Measurements from ENCODE around the gene TEX51. TPM values are rescaled to one million over a fixed set of nuclear protein-coding genes. Genes with fewer than 3 reads are reported as not detected.

Gene TEX51
- total and polyA plus RNA-seq, 12 donors: not detected

DNA sequence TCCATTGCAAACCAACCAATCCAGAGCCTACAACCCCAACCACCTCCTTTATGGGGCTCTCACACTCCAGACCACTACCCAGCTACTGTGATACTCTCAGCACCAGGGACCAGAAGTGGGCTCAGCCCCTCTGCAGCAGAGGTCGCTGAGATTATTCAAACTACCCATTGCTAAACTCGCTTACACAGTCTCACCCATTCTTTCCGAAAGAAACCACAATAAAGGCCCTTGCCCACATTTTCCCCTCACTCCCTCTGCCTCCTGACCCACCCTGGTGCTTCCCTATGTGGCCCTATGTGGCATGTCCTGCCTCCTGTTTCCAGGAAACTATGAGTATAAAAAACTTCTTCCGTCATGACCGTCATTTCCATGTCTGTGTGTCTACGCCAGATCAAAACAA is 10.7 kb downstream of the TEX51 start:
- H3K27me3 ChIP-seq: no peaks in the 10 kb centered on the region
- H3K4me1 ChIP-seq (replicated peaks in 1 of 2): no peaks in the 10 kb centered on the region
- 69 to 71% (median 70%) methylated on average over 6 of the region's 6 CpGs for WGBS, 4 donors
- no peaks in the 10 kb centered on the region for H3K36me3 ChIP-seq (replicated peaks in 1 of 2)
- intact Hi-C loops (cut with DNase I): no loop called here
- H3K9me3 ChIP-seq (replicated peaks in 1 of 3): no peaks in the 10 kb centered on the region
- TF ChIP-seq, protein P1, sequence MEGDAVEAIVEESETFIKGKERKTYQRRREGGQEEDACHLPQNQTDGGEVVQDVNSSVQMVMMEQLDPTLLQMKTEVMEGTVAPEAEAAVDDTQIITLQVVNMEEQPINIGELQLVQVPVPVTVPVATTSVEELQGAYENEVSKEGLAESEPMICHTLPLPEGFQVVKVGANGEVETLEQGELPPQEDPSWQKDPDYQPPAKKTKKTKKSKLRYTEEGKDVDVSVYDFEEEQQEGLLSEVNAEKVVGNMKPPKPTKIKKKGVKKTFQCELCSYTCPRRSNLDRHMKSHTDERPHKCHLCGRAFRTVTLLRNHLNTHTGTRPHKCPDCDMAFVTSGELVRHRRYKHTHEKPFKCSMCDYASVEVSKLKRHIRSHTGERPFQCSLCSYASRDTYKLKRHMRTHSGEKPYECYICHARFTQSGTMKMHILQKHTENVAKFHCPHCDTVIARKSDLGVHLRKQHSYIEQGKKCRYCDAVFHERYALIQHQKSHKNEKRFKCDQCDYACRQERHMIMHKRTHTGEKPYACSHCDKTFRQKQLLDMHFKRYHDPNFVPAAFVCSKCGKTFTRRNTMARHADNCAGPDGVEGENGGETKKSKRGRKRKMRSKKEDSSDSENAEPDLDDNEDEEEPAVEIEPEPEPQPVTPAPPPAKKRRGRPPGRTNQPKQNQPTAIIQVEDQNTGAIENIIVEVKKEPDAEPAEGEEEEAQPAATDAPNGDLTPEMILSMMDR (IDR thresholded peaks at IDR 0.05): no peak
- no peak for TF ChIP-seq POLR2A (IDR thresholded peaks at IDR 0.05)
- H3K27ac ChIP-seq: no peak overlapping the region
- DNase-seq: peak in 1 of 7 donors; percentile 2
- H3K4me3 ChIP-seq: no peak overlapping the region

DNA sequence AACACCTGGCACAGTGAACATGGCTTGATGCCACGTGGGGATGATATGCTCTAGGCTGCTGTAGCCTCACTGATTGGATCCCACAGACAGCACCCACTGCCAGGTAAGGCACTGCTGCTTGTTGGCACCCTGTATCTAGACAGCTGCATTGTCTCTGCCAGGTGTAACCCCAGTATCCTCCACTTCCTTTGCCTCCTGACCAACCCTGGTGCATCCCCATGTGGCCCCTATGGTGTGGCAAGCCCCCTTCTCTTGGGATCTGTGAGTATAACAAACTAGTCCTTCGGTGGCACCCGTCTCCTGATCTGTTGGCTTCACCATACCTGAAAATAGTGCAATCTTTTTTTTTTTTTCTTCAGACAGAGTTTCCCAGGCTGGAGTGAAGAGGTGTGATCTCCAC is 11.1 kb downstream of the TEX51 start:
- peak in 1 of 7 donors; percentile 13 for DNase-seq
- TF ChIP-seq POLR2A (IDR thresholded peaks at IDR 0.05): no peak
- TF ChIP-seq, protein P1 (IDR thresholded peaks at IDR 0.05): no peak
- no peaks in the 10 kb centered on the region for H3K4me1 ChIP-seq (replicated peaks in 1 of 2)
- H3K4me3 ChIP-seq: no peak overlapping the region
- no peaks in the 10 kb centered on the region for H3K36me3 ChIP-seq (replicated peaks in 1 of 2)
- H3K27me3 ChIP-seq: no peaks in the 10 kb centered on the region
- intact Hi-C loops (cut with DNase I): no loop called here
- WGBS, 4 donors: 82 to 96% (median 85%) methylated on average over 3 of the region's 3 CpGs
- H3K27ac ChIP-seq: no peak overlapping the region
- no peaks in the 10 kb centered on the region for H3K9me3 ChIP-seq (replicated peaks in 1 of 3)

DNA sequence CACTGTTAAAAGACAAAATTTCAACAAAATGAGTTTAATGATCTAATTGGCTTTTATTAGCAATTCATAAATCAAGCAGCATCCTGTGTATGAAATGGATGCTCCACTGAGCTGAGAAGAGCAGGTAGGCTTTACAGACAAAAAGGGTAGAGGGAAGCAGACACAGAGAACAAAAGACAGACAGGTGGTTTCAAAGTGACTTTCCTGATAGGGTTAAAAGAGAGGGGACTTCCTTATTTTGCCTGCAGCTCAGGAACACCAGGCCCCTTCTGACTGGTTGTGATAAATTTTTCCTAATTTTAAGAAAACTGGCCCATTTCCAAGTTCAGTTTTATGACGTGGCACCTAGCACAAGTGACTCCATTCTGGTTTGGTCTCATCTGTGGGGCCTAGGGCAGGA is 11.9 kb downstream of the TEX51 start:
- no peak overlapping the region for H3K27ac ChIP-seq
- H3K27me3 ChIP-seq: no peaks in the 10 kb centered on the region
- TF ChIP-seq, protein P1 (IDR thresholded peaks at IDR 0.05): no peak
- TF ChIP-seq POLR2A (IDR thresholded peaks at IDR 0.05): no peak
- DNase-seq: no peak
- intact Hi-C loops (cut with DNase I): no loop called here
- H3K4me1 ChIP-seq (replicated peaks in 1 of 2): no peaks in the 10 kb centered on the region
- 39 to 55% (median 47%) methylated on average over 1 of the region's 1 CpG for WGBS, 4 donors
- H3K9me3 ChIP-seq (replicated peaks in 1 of 3): no peaks in the 10 kb centered on the region
- no peaks in the 10 kb centered on the region for H3K36me3 ChIP-seq (replicated peaks in 1 of 2)
- no peak overlapping the region for H3K4me3 ChIP-seq

DNA sequence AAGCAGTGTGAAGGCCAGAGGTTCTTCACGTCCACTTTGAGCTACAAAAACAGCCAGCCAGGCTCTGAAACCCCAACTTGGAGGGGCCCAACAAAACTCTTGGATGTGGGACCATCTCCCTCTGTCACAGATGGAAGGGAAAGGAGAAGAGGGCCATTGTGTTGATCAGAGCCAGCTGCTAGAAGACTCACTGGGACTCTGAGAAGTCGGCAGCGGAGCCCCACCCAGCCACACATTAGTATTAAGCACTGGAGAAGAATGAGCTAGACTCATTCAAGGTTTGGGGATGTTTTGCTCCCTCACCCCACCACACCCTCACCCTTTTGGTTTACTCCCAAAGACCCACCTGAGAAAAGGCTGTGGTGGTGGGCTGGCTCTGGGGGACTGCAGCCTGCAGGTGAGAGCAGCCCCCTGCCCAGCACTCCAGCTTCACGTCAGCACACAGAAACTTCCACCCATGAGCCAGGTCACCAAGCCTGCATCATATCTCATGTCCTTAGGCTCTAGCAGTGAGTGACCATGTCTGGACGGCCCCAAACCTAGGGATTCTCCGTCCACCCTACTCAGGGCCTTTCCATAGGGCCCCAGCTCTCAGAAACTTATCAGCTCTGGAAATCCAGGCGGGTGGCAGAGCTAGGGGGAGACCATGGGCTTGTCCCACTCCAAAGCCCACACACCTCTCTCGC is 12.6 kb downstream of the TEX51 start:
- TF ChIP-seq POLR2A (IDR thresholded peaks at IDR 0.05): no peak
- TF ChIP-seq, protein P1 (IDR thresholded peaks at IDR 0.05): no peak
- WGBS, 4 donors: 74 to 87% (median 84%) methylated on average over 8 of the region's 8 CpGs
- no peaks in the 10 kb centered on the region for H3K4me1 ChIP-seq (replicated peaks in 1 of 2)
- intact Hi-C loops (cut with DNase I): no loop called here
- H3K9me3 ChIP-seq (replicated peaks in 1 of 3): no peaks in the 10 kb centered on the region
- H3K27ac ChIP-seq: no peak overlapping the region
- peak in 1 of 7 donors; percentile 28 for DNase-seq
- no peak overlapping the region for H3K4me3 ChIP-seq
- H3K36me3 ChIP-seq (replicated peaks in 1 of 2): no peaks in the 10 kb centered on the region
- H3K27me3 ChIP-seq: no peaks in the 10 kb centered on the region
